Progenitor cell of endocrine pancreas (in vitro differentiated cells): ENCODE measurements around the gene SCNN1B. TPM values are rescaled to one million over a fixed set of nuclear protein-coding genes. Genes with fewer than 3 reads are reported as not detected.

Source experiments
- DNase-seq: peaks from one replicate; pipeline ENCODE4 v3.0.0; 2021; ENCODE audit warnings: low spot score; ENCODE audit not compliant: unreplicated experiment
- H3K27ac Mint-ChIP-seq: 2 replicates; pipeline ENCODE4 v1.8.0; 2021; ENCODE audit warnings: mild to moderate bottlenecking, moderate library complexity, mixed read lengths
- H3K27me3 Mint-ChIP-seq: 2 replicates; pipeline ENCODE4 v1.8.0; 2021; ENCODE audit warnings: mixed read lengths
- H3K36me3 Mint-ChIP-seq: 2 replicates; pipeline ENCODE4 v1.8.0; 2022; ENCODE audit warnings: mixed read lengths; ENCODE audit not compliant: insufficient read depth
- H3K4me1 Mint-ChIP-seq: 2 replicates; pipeline ENCODE4 v1.8.0; 2021; ENCODE audit warnings: low read depth, mixed read lengths
- H3K4me3 Mint-ChIP-seq: 2 replicates; pipeline ENCODE4 v1.8.0; 2021; ENCODE audit warnings: low read depth, mild to moderate bottlenecking, moderate library complexity, mixed read lengths
- H3K9me3 Mint-ChIP-seq: 2 replicates; pipeline ENCODE4 v1.8.0; 2021; ENCODE audit warnings: low read depth, mixed read lengths
- total RNA-seq: library from RNA; stranded (reverse); gene quantifications from 2 replicates; pipeline ENCODE4 v1.2.1, GENCODE V29; 2021
- TF ChIP-seq, protein P1 (sequence below): fragments of 200-600 bp; sonication (generic); IDR thresholded peaks from one replicate; pipeline ENCODE4 v1.5.0; 2021; ENCODE audit warnings: antibody characterized with exemption, mild to moderate bottlenecking; ENCODE audit not compliant: unreplicated experiment

The SCNN1B gene
- total RNA-seq, 1 donor from 2014 or later: not detected

DNA sequence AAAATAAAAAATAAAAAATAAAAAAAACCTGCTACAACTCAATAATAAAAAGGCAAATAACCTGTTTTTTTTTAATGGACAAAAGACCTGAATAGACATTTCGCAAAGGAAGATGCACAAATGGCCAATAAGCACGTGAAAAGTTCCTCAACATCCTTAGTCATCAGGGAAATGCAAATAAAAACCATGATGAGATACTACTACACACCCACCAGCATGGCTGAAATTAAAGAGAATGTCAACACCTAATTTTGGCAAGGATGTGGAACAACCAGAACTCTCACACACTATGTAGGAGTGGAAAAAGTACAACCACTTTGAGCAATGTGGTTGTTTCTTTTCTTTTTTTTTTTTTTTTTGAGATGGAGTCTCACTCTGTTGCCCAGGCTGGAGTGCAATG, 126.2 kb downstream of the SCNN1B start:
- Mint-ChIP-seq H3K9me3 (no peaks in the 10 kb centered on the region), H3K36me3 (peaks cover 11% of the 10 kb centered on the region), H3K4me1 (peaks cover 1% of the 10 kb centered on the region), H3K27ac (no peak overlapping the region), H3K4me3 (no peak overlapping the region), H3K27me3 (no peaks in the 10 kb centered on the region)
- TF ChIP-seq, protein P1, sequence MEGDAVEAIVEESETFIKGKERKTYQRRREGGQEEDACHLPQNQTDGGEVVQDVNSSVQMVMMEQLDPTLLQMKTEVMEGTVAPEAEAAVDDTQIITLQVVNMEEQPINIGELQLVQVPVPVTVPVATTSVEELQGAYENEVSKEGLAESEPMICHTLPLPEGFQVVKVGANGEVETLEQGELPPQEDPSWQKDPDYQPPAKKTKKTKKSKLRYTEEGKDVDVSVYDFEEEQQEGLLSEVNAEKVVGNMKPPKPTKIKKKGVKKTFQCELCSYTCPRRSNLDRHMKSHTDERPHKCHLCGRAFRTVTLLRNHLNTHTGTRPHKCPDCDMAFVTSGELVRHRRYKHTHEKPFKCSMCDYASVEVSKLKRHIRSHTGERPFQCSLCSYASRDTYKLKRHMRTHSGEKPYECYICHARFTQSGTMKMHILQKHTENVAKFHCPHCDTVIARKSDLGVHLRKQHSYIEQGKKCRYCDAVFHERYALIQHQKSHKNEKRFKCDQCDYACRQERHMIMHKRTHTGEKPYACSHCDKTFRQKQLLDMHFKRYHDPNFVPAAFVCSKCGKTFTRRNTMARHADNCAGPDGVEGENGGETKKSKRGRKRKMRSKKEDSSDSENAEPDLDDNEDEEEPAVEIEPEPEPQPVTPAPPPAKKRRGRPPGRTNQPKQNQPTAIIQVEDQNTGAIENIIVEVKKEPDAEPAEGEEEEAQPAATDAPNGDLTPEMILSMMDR: no peak
- DNase-seq: no peak

Other genes starting within 250 kb of the SCNN1B start
- gene USP31, start 152.8 kb upstream of the SCNN1B start, total RNA-seq: 10.5 and 11.7 TPM in 2 replicates
- gene SCNN1G, start 119.6 kb upstream of the SCNN1B start, total RNA-seq: 1.2 and 1.5 TPM in 2 replicates
- gene COG7, start 150.9 kb downstream of the SCNN1B start, total RNA-seq: 24.9 and 28.3 TPM in 2 replicates
- 87.5 and 89.9 TPM in 2 replicates for gene GGA2, start 208.2 kb downstream of the SCNN1B start, total RNA-seq